ENCODE measurements around the gene ANK3.
"Not testable (repeated sequence)": the region's sequence is repeated elsewhere in the genome, so short reads cannot be mapped to it uniquely, and the experiment has no call there.

ANK3 gene

DNA sequence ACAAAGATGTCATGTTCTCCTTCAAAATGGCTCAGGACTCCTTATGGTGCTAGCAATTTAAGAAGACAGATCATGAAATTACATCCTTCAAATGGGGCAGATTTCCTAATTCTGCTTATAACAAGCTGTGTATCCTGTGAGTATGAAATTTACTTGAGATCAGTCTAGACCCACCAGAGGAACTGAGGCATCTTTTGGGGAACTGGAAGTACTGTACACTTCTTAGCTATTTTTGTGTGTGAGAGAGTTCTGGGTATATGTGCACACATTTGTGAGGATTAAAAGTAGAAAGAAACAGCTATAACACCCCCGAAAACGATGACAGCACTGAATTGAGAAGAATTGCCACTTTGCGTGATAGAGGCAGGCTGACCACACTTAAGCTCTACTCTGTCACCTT lies 296.4 kb downstream of the ANK3 start:
- DNase-seq (ENCODE audit: low spot score), result no peak

- no peak for DNase-seq (ENCODE audit: low spot score)
Observed at GRCh38 chr10:60086862-60087261, 302.8 kb downstream of the ANK3 start.

DNA sequence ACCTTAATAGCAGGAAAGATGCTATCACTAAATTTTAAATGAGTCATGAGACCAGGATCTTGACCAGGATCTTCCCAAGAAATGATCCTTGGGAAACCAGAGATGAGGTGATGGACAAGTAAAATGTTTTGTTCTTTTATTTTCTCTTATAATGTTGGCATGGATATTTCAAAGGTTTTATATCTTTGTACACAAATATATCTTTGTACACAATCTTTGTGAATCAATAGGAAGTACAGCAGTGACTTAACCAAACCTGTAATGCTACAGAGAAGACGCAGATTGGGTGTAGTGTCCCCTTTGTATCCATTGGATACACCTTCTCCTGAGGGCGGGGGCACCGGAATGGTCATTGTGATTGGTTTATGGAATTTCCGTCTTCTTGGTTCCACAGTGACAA lies 303.3 kb downstream of the ANK3 start:
- no peak for DNase-seq (ENCODE audit: low spot score)

- peak; percentile 21 for DNase-seq (ENCODE audit: low spot score)
Observed at GRCh38 chr10:60082744-60083344, 306.8 kb downstream of the ANK3 start.

GRCh38 chr10:60082341-60082740 lies 307.3 kb downstream of the ANK3 start:
- no peak for DNase-seq (ENCODE audit: low spot score)

DNA sequence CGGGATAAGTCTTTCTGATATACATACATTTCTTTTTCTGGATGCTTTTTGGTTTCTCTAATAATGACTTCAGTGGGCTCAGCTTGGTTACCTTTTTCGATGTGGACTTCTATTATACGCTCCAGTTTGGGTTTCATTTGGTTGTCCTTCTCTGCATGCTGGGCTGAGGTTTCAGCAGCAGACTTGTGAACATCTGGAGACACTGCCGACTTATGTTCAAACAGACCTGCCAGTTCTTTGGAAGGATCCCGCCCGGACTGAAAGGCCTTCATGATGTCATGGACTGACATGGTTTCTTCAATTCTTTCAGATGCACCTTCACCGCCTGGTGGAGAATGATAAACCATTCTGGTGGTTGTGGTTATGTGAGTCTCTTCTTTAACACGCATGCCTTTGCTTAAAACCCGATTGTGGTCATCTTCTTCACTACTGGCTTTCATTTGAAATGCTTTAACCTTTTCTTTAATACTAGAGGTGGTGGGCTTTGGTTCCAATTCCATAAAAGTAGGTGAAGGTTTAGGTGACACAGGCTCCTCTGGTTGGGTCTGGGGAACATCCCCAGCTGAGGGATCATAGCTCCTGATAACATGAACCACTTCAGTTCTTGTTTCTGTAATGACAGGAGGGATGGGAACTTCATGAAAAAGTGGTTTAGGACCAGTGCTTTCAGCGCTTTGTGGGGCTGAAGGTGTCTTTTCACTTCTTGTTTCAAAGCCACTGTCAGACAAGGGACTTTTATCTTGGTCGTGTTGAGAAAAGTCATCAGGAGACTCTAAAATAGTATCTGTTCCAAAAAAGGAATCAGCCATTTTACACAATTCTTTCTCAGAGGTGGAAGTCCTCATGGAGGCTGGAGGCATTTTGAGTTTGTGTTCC lies 315.7 kb downstream of the ANK3 start:
- no peak for DNase-seq (ENCODE audit: low spot score)

GRCh38 chr10:60073397-60073780 lies 316.3 kb downstream of the ANK3 start:
- DNase-seq (ENCODE audit: low spot score), result no peak

- no peak for DNase-seq (ENCODE audit: low spot score)
Observed at GRCh38 chr10:60069311-60069710, 320.4 kb downstream of the ANK3 start.

- DNase-seq (ENCODE audit: low spot score), result no peak
Observed at GRCh38 chr10:60050366-60050765, 339.3 kb downstream of the ANK3 start.

- DNase-seq (ENCODE audit: low spot score), result peak; percentile 43
Observed at GRCh38 chr10:60048091-60048501, 341.6 kb downstream of the ANK3 start.

- no peak for DNase-seq (ENCODE audit: low spot score)
Observed at GRCh38 chr10:60045571-60045970, 344.1 kb downstream of the ANK3 start.

- no peak for DNase-seq (ENCODE audit: low spot score)
Observed at GRCh38 chr10:60044971-60045370, 344.7 kb downstream of the ANK3 start.

DNA sequence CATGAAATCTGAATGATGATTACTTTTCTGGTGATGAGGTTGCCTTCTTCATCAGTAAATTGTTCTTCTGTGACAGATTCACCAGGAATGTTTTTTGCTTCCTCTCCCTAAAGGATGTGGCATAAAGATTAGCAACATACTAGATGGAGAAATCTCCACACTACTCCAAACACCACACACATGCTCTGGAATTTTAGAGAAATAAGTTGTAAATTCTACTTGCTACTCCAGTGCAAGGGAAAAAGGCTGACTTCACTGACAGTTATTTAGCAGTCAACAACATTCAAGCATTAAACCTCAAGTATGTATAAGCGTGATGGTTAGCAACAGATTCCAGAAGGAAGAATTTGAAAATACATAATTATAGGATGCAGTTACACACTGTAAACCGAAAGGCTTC lies 345.4 kb downstream of the ANK3 start:
- peak; percentile 56 for DNase-seq (ENCODE audit: low spot score)

DNA sequence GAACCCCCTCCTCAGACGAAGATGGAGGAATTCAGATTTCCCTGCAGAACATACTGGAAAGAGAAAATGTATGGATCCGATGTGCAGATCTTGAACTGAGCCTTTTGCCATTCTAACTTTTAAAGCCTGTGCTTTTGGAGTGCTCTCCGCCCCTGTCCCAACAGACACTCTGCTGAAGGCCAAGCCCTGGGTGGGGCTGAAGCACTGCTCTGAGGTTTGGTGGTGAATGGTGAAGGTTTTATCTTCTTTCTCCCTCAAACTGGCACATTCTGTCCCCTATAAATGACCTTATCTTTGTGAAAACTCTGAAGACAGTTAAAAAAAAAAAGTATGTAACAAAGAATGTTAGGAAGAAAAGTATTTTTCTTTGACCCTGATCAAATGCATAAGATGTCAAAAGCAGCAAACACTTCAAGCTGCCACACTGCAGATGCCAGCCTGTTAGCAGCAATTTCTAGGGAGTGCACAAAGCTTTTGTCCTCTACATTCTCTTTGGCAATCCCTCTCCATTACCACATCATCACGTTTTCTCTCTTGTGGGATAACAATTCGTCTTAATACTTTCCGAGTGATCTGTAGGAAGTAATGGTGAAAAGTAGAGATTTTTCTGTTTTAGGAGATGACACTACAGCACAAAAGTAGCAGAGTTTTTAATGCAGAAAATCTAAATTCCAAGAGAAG lies 346.0 kb downstream of the ANK3 start:
- DNase-seq (ENCODE audit: low spot score), result no peak

GRCh38 chr10:60042914-60043313 lies 346.8 kb downstream of the ANK3 start:
- no peak for DNase-seq (ENCODE audit: low spot score)

- DNase-seq (ENCODE audit: low spot score), result no peak
Observed at GRCh38 chr10:60042262-60042661, 347.4 kb downstream of the ANK3 start.

DNA sequence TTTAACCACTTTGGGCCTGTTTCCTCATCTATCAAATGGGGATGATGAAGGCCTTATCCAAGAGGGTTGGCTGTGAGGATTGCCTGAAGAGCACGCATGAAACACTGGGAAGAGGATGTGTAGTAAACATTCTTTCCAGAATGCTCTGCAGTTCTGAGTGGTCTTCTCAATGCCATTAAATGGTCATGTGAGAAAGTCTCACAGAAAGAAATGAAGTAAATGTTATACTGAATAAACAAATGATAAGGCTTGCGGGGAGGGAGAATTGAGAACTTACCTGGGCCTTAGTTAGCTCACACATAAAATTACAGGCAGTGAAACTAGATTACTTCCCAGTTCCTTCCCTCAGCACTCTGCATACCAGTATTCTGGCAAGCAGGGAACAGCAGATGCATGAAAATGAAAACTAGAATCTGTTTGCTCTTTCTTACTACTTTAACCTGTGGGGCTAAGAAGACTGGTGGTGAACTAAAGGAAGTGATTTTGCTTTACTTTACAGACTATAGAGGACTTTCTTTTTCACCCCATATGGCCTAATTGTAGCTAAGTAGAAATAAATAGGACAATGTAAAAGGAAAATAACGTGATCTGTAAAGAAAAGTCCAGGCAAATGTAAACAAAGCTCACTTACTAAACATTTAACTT lies 348.1 kb downstream of the ANK3 start:
- DNase-seq (ENCODE audit: low spot score), result no peak

- DNase-seq (ENCODE audit: low spot score), result no peak
Observed at GRCh38 chr10:60040014-60040662, 349.5 kb downstream of the ANK3 start.

DNA sequence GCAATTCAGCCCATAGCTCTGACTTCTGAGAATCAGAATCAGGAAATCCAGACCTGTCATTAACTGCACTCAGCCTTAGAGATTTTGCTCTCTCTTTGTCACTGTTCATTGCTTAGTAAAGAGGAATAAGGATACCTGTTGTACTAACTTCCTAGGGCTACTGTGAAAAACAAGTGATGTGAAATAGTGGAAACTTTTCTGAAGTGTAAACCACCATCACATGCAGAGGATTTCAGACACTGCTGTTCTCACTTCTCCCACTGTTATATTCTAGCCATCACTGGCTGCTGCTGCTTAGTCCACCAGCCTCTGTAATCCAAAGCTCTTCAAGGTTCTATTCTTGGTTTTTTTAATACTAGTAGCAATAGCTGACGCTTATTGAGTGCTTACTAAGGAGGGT lies 353.7 kb downstream of the ANK3 start:
- no peak for DNase-seq (ENCODE audit: low spot score)

- not testable (repeated sequence) for DNase-seq (ENCODE audit: low spot score)
Observed at GRCh38 chr10:60035375-60035774, 354.3 kb downstream of the ANK3 start.

GRCh38 chr10:60032723-60033122 lies 357.0 kb downstream of the ANK3 start:
- DNase-seq (ENCODE audit: low spot score), result peak; percentile 50

- no peak for DNase-seq (ENCODE audit: low spot score)
Observed at GRCh38 chr10:60031664-60032063, 358.0 kb downstream of the ANK3 start.

All from GM03348 (cell line).